Upper lobe of left lung (tissue), 6 donors: Measurements from ENCODE around the gene GPR146. TPM values are rescaled to one million over a fixed set of nuclear protein-coding genes. Genes with fewer than 3 reads are reported as not detected.
A peak's percentile ranks its signal among the peaks of the same experiment; 100 is the strongest.

Experiments
- ATAC-seq, 2 donors: fragments of 200-7000 bp; cut with Tn5 transposase; one replicate each; pipeline ENCODE4 v1.9.1; 2022; ENCODE audit warnings: mild to moderate bottlenecking in 2 of 2, moderate library complexity in 2 of 2; ENCODE audit not compliant: low FRiP score in 2 of 2
- DNase-seq, 2 donors: peaks; one replicate each; pipeline ENCODE4 v3.0.0-alpha.2; 2019 to 2020
- H3K27ac ChIP-seq, 4 donors: fragments of 200-600 bp; sonication (generic); one replicate each; pipeline ENCODE4 v1.5.1; 2016 to 2019
- H3K27me3 ChIP-seq, 4 donors: fragments of 200-600 bp; sonication (generic); one replicate each; pipeline ENCODE4 v1.5.1; 2017 to 2019
- H3K36me3 ChIP-seq, 4 donors: fragments of 200-600 bp; sonication (generic); one replicate each; pipeline ENCODE4 v1.5.1; 2016 to 2019
- H3K4me1 ChIP-seq, 4 donors: fragments of 200-600 bp; sonication (generic); one replicate each; pipeline ENCODE4 v1.5.1; 2018 to 2019
- H3K4me3 ChIP-seq, 4 donors: fragments of 200-600 bp; sonication (generic); one replicate each; pipeline ENCODE4 v1.5.1; 2017 to 2019; ENCODE audit warnings: mild to moderate bottlenecking in 2 of 4, moderate library complexity in 1 of 4
- H3K9me3 ChIP-seq, 4 donors: fragments of 200-600 bp; sonication (generic); one replicate each; pipeline ENCODE4 v1.5.1; 2018 to 2019
- CTCF ChIP-seq, 6 experiments: fragments of 450-650 bp in 4 of 6; fragments of 200-600 bp in 2 of 6; sonication (generic) in 2 of 6; IDR thresholded peaks; one replicate each; pipeline ENCODE4 v1.5.1; 2016 to 2019; ENCODE audit warnings: antibody characterized with exemption in 6 of 6
- EP300 ChIP-seq, 4 donors: sonication (generic); formaldehyde crosslinking; IDR thresholded peaks; one replicate each; pipeline ENCODE4 v1.5.1; 2017; ENCODE audit warnings: antibody characterized with exemption in 4 of 4, control low read depth in 2 of 4
- POLR2A ChIP-seq, 4 donors: fragments of 450-650 bp; IDR thresholded peaks; one replicate each; pipeline ENCODE4 v1.5.1; 2016 to 2017; ENCODE audit warnings: antibody characterized with exemption in 4 of 4, mild to moderate bottlenecking in 2 of 4
- POLR2AphosphoS5 ChIP-seq, 2 donors: sonication (generic); formaldehyde crosslinking; IDR thresholded peaks; one replicate each; pipeline ENCODE4 v1.5.1; 2017; ENCODE audit warnings: antibody characterized with exemption in 2 of 2
- WGBS, 2 donors: methylation state at CpG; one replicate each; pipeline ENCODE4 v1.1.5; 2017 to 2018; 5-methylcytosine and 5-hydroxymethylcytosine counted together
- total RNA-seq, 6 donors: library from RNA; depleted of rRNA in 4 of 6; stranded (reverse); fragments of >200 nt in 4 of 6; gene quantifications; one replicate each; pipeline versions ENCODE4 v1.1.0 to v1.2.1, GENCODE V29; 2016 to 2021
- donor health status: DM: no; HTN: no; CAD: no; lungs with moderate emphysema.
- donor health status: DM: no; HTN: yes; CAD: no; lungs with severe emphysema.

Gene GPR146
- total RNA-seq, 6 donors from 2014 or later: 11.2 to 32.8 (median 28.9) TPM

GRCh38 chr7:1092806-1093501 is 48.6 kb downstream of the GPR146 start:
- Histone ChIP-seq H3K36me3 (peaks cover 3 to 36% (median 23%) of the 10 kb centered on the region in 4 donors), H3K4me3 (no peak overlapping the region), H3K27me3 (no peaks in the 10 kb centered on the region), H3K4me1 (peaks cover 7 to 27% (median 23%) of the 10 kb centered on the region in 4 donors), H3K27ac (no peak overlapping the region), H3K9me3 (no peaks in the 10 kb centered on the region)
- ATAC-seq (no peak), DNase-seq (peak in 1 of 2 donors; percentile 72)
- 92 to 95% methylated on average over 35 to 40 of the region's 40 CpGs for WGBS, 2 donors
- TF ChIP-seq EP300 (IDR thresholded peaks at IDR 0.05) (no peak), CTCF (IDR thresholded peaks at IDR 0.05) (no peak), POLR2A (IDR thresholded peaks at IDR 0.05) (no peak), POLR2AphosphoS5 (IDR thresholded peaks at IDR 0.05) (no peak)

GRCh38 chr7:1093502-1093843 is 49.1 kb downstream of the GPR146 start:
- Histone ChIP-seq H3K4me1 (peaks cover 6 to 22% (median 19%) of the 10 kb centered on the region in 4 donors), H3K36me3 (peaks cover 3 to 36% (median 23%) of the 10 kb centered on the region in 4 donors), H3K9me3 (no peaks in the 10 kb centered on the region), H3K27ac (no peak overlapping the region), H3K27me3 (no peaks in the 10 kb centered on the region), H3K4me3 (no peak overlapping the region)
- WGBS, 2 donors: 90% methylated on average over 14 of the region's 14 CpGs
- ATAC-seq (no peak), DNase-seq (no peak)
- no peak for TF ChIP-seq EP300 (IDR thresholded peaks at IDR 0.05)
- no peak for TF ChIP-seq POLR2AphosphoS5 (IDR thresholded peaks at IDR 0.05)
- TF ChIP-seq CTCF (IDR thresholded peaks at IDR 0.05): no peak

- Histone ChIP-seq H3K4me1 (peaks cover under 1 to 19% (median 15%) of the 10 kb centered on the region in 4 donors), H3K4me3 (no peak overlapping the region), H3K9me3 (no peaks in the 10 kb centered on the region), H3K36me3 (peaks cover 3 to 36% (median 23%) of the 10 kb centered on the region in 4 donors), H3K27ac (no peak overlapping the region), H3K27me3 (no peaks in the 10 kb centered on the region)
- DNase-seq (peak in 1 of 2 donors; percentile 74), ATAC-seq (no peak)
- TF ChIP-seq EP300 (IDR thresholded peaks at IDR 0.05): no peak
- TF ChIP-seq CTCF (IDR thresholded peaks at IDR 0.05): no peak
- TF ChIP-seq POLR2A (IDR thresholded peaks at IDR 0.05): no peak
- TF ChIP-seq POLR2AphosphoS5 (IDR thresholded peaks at IDR 0.05): no peak
- WGBS, 2 donors: 92% methylated on average over 15 to 17 of the region's 20 CpGs
These were observed 49.7 kb downstream of the GPR146 start for GRCh38 chr7:1093916-1094508.

- Histone ChIP-seq H3K4me1 (peaks cover 0 to 17% (median 13%) of the 10 kb centered on the region in 4 donors), H3K4me3 (no peak overlapping the region), H3K36me3 (peaks cover 3 to 36% (median 23%) of the 10 kb centered on the region in 4 donors), H3K27me3 (no peaks in the 10 kb centered on the region), H3K9me3 (no peaks in the 10 kb centered on the region), H3K27ac (no peak overlapping the region)
- ATAC-seq (no peak), DNase-seq (peak in 1 of 2 donors; percentile 76)
- WGBS, 2 donors: 88% methylated on average over 9 of the region's 14 CpGs; no CpG with 5 or more reads in 1 of the 2 donors
- TF ChIP-seq EP300 (IDR thresholded peaks at IDR 0.05): no peak
- no peak for TF ChIP-seq POLR2A (IDR thresholded peaks at IDR 0.05)
- no peak for TF ChIP-seq CTCF (IDR thresholded peaks at IDR 0.05)
- TF ChIP-seq POLR2AphosphoS5 (IDR thresholded peaks at IDR 0.05): no peak
These were observed 50.5 kb downstream of the GPR146 start for GRCh38 chr7:1094870-1095269.
